IPS-18a (cell line): ENCODE results near the gene WASF2.
"Not testable (repeated sequence)": the region's sequence is repeated elsewhere in the genome, so short reads cannot be mapped to it uniquely, and the experiment has no call there.

Source experiments
- H3K27ac ChIP-seq: one replicate; pipeline ENCODE4 v1.5.1; 2013; ENCODE audit warnings: low read length
- H3K27me3 ChIP-seq: one replicate; pipeline ENCODE4 v1.6.1; 2013; ENCODE audit warnings: mild to moderate bottlenecking, low read length; ENCODE audit not compliant: control insufficient read depth, insufficient read depth
- H3K36me3 ChIP-seq: one replicate; pipeline ENCODE4 v1.6.1; 2013; ENCODE audit warnings: low read depth, low read length; ENCODE audit not compliant: control insufficient read depth
- H3K4me1 ChIP-seq: one replicate; pipeline ENCODE4 v1.6.1; 2013; ENCODE audit warnings: low read depth, low read length; ENCODE audit not compliant: control insufficient read depth
- H3K4me3 ChIP-seq: one replicate; pipeline ENCODE4 v1.5.1; 2013; ENCODE audit warnings: low read length
- H3K9ac ChIP-seq: one replicate; pipeline ENCODE4 v1.6.1; 2013; ENCODE audit warnings: mild to moderate bottlenecking, low read length, moderate library complexity
- H3K9me3 ChIP-seq: one replicate; pipeline ENCODE4 v1.6.1; 2013; ENCODE audit warnings: low read depth, low read length; ENCODE audit not compliant: control insufficient read depth

Gene WASF2

DNA sequence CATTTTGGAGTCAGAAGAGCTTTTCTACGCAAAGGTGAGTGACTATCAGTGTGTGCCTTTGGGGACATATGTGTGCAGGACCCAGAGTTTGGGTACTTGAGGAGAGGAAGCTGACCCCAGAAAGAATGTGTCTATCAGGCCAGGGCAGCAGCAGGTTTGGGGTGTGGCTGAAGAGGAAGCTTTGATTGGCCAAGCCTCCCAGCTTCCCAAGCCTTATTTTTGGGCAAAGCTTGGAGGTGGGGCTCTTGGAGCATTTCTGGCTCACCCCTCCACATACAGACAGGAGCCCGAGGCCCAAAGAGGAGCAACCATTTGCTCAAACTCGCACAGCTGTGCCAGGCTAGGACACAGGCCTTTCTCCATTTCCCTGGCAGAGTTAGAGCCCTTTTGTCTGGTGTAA is 92.9 kb downstream of the WASF2 start:
- H3K4me3 ChIP-seq: no peak overlapping the region
- H3K27ac ChIP-seq: no peak overlapping the region
- no peak overlapping the region for H3K9ac ChIP-seq
- no peaks in the 10 kb centered on the region for H3K36me3 ChIP-seq
- no peaks in the 10 kb centered on the region for H3K9me3 ChIP-seq
- H3K4me1 ChIP-seq: peaks cover 8% of the 10 kb centered on the region
- H3K27me3 ChIP-seq: no peaks in the 10 kb centered on the region

DNA sequence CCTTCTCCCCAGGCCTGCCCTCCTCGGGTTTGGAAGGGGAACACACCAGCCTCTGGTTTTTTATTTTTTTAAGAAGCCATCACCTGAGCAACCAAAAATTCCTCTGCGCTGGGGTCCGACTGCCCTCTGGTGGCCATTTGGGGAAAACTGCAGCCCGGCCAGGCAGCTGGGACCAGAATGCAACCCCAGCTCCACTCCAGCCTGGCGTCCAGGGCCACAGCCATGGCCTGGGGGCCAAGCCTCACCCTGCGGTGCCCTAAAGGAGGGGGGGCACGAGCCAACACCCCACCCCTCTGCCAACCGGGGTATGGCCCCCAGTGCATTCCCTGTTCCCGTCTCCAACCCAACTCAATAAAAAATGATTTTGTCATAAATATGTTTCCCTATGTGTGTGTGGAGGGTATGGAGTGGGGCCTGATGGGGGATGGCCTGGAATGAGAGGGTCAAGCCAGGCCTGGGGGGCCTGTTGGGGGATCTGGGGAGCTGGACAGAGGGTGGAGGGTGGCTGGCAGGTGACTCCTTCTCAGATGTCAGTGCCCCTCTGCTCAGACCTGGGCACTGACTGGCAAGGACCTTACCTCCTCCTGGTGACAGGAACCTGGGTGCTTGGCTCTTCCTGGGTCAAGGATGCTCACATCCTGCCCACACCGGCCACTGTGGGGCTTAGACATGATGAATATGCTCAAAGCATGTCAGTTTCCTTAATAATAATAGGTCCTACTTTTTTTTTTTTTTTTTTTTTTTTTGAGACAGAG is 94.3 kb downstream of the WASF2 start:
- Histone ChIP-seq H3K9me3 (no peaks in the 10 kb centered on the region), H3K36me3 (no peaks in the 10 kb centered on the region), H3K27ac (no peak overlapping the region), H3K4me1 (peaks cover 14% of the 10 kb centered on the region), H3K27me3 (no peaks in the 10 kb centered on the region), H3K4me3 (no peak overlapping the region), H3K9ac (no peak overlapping the region)

DNA sequence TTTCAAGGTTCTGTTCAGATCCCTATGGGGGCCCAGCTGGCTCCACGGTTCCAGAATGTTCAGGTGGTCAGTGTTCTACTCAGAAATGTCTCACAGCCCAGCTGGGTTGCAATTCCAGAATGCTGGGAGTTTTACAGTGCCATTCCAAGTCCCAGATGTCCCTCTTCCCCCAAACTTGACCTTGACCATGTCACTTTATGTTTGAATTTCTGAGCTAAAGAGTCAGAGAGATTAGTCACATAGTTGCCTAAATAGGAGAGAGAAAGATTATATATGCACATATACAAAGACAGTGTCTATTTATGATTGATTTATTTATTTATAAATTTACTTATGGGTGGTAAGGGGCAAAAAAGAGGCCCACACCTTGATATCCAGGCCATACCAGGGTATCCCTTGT is 95.0 kb downstream of the WASF2 start:
- no peaks in the 10 kb centered on the region for H3K9me3 ChIP-seq
- peaks cover 14% of the 10 kb centered on the region for H3K4me1 ChIP-seq
- H3K4me3 ChIP-seq: no peak overlapping the region
- no peaks in the 10 kb centered on the region for H3K27me3 ChIP-seq
- H3K36me3 ChIP-seq: no peaks in the 10 kb centered on the region
- H3K9ac ChIP-seq: no peak overlapping the region
- no peak overlapping the region for H3K27ac ChIP-seq

DNA sequence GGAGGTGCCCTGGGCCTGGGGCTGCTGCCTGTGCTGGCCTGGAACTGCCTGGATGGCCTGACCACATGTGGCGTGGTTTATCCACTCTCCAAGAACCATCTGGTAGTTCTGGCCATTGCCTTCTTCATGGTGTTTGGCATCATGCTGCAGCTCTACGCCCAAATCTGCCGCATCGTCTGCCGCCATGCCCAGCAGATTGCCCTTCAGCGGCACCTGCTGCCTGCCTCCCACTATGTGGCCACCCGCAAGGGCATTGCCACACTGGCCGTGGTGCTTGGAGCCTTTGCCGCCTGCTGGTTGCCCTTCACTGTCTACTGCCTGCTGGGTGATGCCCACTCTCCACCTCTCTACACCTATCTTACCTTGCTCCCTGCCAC is 95.7 kb downstream of the WASF2 start:
- Histone ChIP-seq H3K27me3 (no peaks in the 10 kb centered on the region), H3K36me3 (no peaks in the 10 kb centered on the region), H3K9ac (no peak overlapping the region), H3K9me3 (no peaks in the 10 kb centered on the region), H3K4me3 (no peak overlapping the region), H3K4me1 (peaks cover 14% of the 10 kb centered on the region), H3K27ac (no peak overlapping the region)

DNA sequence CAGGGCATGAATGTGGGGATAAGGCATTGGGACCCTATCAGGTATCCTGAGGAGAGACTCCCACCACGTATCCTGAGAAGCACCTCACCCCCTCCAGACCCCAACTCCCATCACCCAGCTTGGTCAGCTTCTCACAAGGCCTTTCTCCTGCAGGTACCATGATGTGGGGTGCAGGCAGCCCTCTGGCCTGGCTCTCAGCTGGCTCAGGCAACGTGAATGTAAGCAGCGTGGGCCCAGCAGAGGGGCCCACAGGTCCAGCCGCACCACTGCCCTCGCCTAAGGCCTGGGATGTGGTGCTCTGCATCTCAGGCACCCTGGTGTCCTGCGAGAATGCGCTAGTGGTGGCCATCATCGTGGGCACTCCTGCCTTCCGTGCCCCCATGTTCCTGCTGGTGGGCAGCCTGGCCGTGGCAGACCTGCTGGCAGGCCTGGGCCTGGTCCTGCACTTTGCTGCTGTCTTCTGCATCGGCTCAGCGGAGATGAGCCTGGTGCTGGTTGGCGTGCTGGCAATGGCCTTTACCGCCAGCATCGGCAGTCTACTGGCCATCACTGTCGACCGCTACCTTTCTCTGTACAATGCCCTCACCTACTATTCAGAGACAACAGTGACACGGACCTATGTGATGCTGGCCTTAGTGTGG is 96.2 kb downstream of the WASF2 start:
- H3K27ac ChIP-seq: no peak overlapping the region
- no peaks in the 10 kb centered on the region for H3K36me3 ChIP-seq
- H3K4me1 ChIP-seq: peaks cover 12% of the 10 kb centered on the region
- H3K4me3 ChIP-seq: no peak overlapping the region
- H3K27me3 ChIP-seq: no peaks in the 10 kb centered on the region
- H3K9me3 ChIP-seq: no peaks in the 10 kb centered on the region
- no peak overlapping the region for H3K9ac ChIP-seq

DNA sequence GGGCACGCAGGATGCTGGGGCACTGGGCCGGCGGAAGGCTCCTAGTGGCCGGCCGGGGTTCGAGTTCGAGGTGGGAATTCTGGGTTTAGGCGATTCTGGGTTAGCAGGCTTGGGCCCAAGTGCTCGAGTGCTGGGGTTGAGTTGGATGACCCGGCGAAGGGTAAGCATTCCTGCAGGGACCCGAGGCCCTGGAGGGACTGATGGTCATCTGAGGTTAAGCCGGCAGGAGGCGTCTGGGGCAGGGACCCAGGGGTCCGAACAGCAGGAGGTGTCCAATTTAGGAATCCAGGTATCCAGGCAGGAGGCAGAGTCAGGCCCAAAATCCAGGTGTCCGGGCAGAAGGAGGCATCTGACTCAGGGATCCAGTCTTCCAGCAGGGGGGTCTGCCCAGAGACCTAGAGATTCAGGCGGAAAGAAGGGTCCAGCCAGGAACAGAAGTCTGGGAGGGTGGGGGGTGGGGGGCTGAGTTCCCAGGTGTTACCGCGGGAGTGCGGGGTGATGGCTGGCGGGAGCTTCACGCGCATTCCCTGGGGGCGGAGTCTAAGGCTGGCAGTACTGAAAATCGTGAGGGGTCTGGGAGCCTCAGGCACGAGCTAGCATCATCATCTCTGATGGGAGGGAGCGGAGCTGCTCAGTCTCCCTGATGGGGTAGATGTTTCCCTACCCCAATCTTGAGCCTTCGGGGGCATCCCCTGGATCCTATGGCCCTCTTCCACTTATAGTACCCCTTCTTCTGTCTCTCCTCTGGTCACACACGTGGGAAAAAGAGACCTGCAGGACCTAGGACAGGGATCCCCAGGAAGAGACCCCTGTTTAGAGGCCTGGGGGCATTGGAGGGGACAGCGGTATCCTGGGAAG is 97.0 kb downstream of the WASF2 start:
- H3K9me3 ChIP-seq: no peaks in the 10 kb centered on the region
- peak overlapping the region; percentile 75 for H3K9ac ChIP-seq
- H3K27ac ChIP-seq: no peak overlapping the region
- H3K36me3 ChIP-seq: no peaks in the 10 kb centered on the region
- H3K27me3 ChIP-seq: no peaks in the 10 kb centered on the region
- H3K4me1 ChIP-seq: peaks cover 10% of the 10 kb centered on the region
- peak overlapping the region; percentile 81 for H3K4me3 ChIP-seq

DNA sequence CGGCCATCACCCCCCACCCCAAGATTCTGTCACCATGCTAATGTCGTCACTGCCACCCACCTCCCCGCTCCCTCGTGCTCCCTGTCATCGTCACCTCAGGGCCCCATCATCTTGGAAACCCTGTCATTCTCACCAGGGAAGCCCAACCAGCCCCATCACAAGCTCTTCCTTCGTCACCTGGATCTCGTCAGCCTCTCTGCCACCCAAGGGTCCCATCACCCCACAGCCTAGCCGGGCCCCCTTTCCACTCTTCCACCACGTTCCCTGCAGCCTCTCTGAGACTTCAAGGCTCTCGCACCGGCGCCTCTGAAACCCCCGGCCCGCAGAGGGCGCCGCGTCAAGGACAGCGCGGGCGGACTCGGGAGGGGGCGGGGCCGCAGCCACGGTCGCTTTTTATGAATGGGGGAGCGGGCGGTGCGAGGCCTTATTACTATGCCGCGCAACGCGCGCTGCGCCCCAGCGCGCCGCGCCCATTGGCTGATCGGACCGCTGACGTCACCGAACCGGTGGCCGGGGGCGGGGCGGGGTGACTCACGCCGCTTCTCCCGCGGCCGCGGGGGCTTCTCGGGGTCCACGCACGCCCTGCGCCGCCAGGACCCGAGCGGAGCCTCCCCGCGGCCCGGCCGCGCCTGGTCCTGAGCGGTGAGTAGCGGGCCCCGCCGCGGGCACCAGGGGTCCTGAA is 97.7 kb downstream of the WASF2 start, which contains the start of gene GPR3:
GPR3 (plus strand) TSS at position 527 of the 682 bp plus-strand sequence. CDS start 1,177 bp downstream, outside the sequence.
- H3K4me1 ChIP-seq: peaks cover 6% of the 10 kb centered on the region
- H3K9me3 ChIP-seq: no peaks in the 10 kb centered on the region
- peak within 1 kb of the TSS; percentile 81 for H3K4me3 ChIP-seq
- H3K36me3 ChIP-seq: no peaks in the 10 kb centered on the region
- H3K27me3 ChIP-seq: no peaks in the 10 kb centered on the region
- no peak within 1 kb of the TSS for H3K27ac ChIP-seq
- peak within 1 kb of the TSS; percentile 75 for H3K9ac ChIP-seq

DNA sequence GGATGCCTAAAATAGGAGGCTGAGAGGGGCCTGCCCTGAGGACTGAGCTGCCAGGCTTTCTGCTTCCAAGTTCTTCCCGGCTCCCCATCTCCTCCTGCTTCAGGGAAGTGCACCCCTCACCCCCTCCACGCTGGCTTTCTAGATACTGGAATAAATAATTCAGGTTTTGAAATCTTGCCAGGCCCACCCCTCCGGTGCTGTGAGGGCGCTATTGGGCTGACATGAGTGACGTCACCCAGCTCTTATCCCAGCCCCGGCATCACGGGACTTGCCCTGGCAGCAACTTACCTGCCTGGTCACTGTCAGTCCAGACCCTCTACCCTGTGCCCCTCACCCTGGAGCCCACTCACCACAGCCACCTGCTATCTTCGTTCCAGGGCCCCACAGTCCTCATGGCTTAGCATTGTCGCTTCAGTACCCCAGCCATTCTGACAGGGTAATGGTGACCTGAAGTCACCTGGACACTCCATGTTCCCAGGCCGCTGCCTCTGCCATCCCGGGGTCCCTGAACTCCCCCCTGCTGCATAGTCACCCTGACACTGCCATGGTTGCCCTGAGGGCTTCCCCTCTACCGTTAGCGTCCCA is 98.4 kb downstream of the WASF2 start:
- Histone ChIP-seq H3K27me3 (no peaks in the 10 kb centered on the region), H3K27ac (no peak overlapping the region), H3K4me1 (peaks cover 6% of the 10 kb centered on the region), H3K9ac (no peak overlapping the region), H3K36me3 (no peaks in the 10 kb centered on the region), H3K4me3 (peak overlapping the region; percentile 81), H3K9me3 (no peaks in the 10 kb centered on the region)

DNA sequence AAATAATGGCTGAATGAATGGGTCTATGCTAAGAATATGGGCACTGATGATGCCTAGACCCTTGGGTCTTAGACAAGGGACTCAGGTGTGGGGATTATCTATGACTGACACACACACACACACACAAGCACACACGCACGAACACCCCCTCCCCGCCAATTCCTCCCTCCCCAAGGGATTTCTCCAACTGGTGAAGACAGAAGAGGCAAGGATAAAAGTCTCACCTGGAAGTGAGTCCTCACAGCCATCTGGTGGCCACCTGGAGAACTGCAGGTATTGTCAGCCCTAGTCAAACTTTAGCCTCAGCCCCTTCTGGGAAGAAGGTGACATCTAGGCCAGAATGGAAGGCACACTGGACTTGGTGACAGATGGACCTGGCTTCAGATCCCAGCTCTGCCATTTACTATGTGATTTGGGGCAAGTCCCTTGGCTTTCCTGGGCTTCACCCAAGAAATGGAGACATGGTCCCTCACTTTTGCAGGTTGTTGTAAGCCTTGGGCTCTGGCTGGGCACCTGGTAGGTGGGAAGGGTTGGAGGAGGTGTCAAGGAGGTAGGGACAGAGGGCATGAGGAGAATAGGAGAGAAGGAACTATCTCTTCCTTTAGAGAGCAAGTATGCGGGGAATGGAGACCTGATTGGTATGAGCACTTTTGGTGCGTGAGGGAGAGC is 101.5 kb downstream of the WASF2 start:
- H3K4me1 ChIP-seq: peaks cover 6% of the 10 kb centered on the region
- H3K9ac ChIP-seq: no peak overlapping the region
- no peaks in the 10 kb centered on the region for H3K36me3 ChIP-seq
- no peak overlapping the region for H3K4me3 ChIP-seq
- H3K27me3 ChIP-seq: no peaks in the 10 kb centered on the region
- H3K9me3 ChIP-seq: no peaks in the 10 kb centered on the region
- no peak overlapping the region for H3K27ac ChIP-seq

DNA sequence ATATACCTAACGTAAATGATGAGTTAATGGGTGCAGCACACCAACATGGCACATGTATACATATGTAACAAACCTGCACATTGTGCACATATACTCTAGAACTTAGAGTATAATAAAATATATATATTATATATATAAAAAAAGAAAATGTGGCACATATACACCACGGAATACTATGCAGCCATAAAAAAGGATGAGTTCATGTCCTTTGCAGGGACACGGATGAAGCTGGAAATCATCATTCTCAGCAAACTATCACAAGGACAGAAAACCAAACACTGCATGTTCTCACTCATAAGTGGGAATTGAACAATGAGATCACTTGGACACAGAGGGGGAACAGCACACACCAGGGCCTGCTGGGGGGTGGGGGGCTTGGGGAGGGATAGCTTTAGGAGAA is 105.2 kb downstream of the WASF2 start:
- not testable (repeated sequence) for H3K36me3 ChIP-seq, H3K4me3 ChIP-seq, H3K4me1 ChIP-seq, H3K9me3 ChIP-seq, H3K9ac ChIP-seq, H3K27ac ChIP-seq
- H3K27me3 ChIP-seq: peaks cover 15% of the 10 kb centered on the region
